Neural cell (in vitro differentiated cells): ENCODE data around the gene SSBP2. TPM values are rescaled to one million over a fixed set of nuclear protein-coding genes. Genes with fewer than 3 reads are reported as not detected.

ENCODE experiments used
- H2AFZ ChIP-seq: fragments of 200-600, 300-800 bp; sonication (generic), shearing (Covaris generic); 2 replicates; pipeline ENCODE4 v1.6.0; 2014; ENCODE audit warnings: low read depth, mild to moderate bottlenecking, antibody characterized with exemption, low read length, moderate library complexity
- H3F3A ChIP-seq: fragments of 200-600 bp; shearing (Covaris generic); 2 replicates; pipeline ENCODE4 v1.6.1; 2016; ENCODE audit warnings: mild to moderate bottlenecking, moderate library complexity, mixed read lengths, antibody characterized with exemption, low read length; ENCODE audit not compliant: insufficient read depth, poor library complexity, severe bottlenecking
- H3K27ac ChIP-seq: fragments of 200-600, 300-800 bp; sonication (generic), shearing (Covaris generic); 2 replicates; pipeline ENCODE4 v1.5.1; 2014; ENCODE audit warnings: mild to moderate bottlenecking, low read length, moderate library complexity
- H3K27me3 ChIP-seq: fragments of 300-800, 200-600 bp; sonication (generic), shearing (Covaris generic); 2 replicates; pipeline ENCODE4 v1.6.0; 2014; ENCODE audit warnings: mild to moderate bottlenecking, low read depth, low read length, moderate library complexity; ENCODE audit not compliant: insufficient read depth
- H3K36me3 ChIP-seq: fragments of 300-800, 200-600 bp; sonication (generic), shearing (Covaris generic); 2 replicates; pipeline ENCODE4 v1.5.1; 2014; ENCODE audit warnings: mild to moderate bottlenecking, antibody characterized with exemption, low read length, moderate library complexity; ENCODE audit not compliant: insufficient read depth
- H3K4me2 ChIP-seq: fragments of 300-800, 200-600 bp; sonication (generic), shearing (Covaris generic); 2 replicates; pipeline ENCODE4 v1.6.0; 2014; ENCODE audit warnings: mild to moderate bottlenecking, low read length
- H3K4me3 ChIP-seq: fragments of 300-800, 200-600 bp; sonication (generic), shearing (Covaris generic); 2 replicates; pipeline ENCODE4 v1.5.1; 2014; ENCODE audit warnings: mild to moderate bottlenecking, low read length, moderate library complexity
- H3K79me2 ChIP-seq: fragments of 200-600 bp; shearing (Covaris generic); replicated peaks from 2 replicates; pipeline ENCODE4 v1.6.0; 2014; ENCODE audit warnings: mild to moderate bottlenecking, low read length, moderate library complexity; ENCODE audit not compliant: insufficient read depth
- H3K9ac ChIP-seq: fragments of 300-800, 200-600 bp; sonication (generic), shearing (Covaris generic); 2 replicates; pipeline ENCODE4 v1.6.1; 2016; ENCODE audit warnings: mild to moderate bottlenecking, low read length, mixed read lengths
- H3K9me2 ChIP-seq: fragments of 200-600 bp; shearing (Covaris generic); 2 replicates; pipeline ENCODE4 v1.6.1; 2016; ENCODE audit warnings: mild to moderate bottlenecking, low read length, mixed read lengths; ENCODE audit not compliant: insufficient read depth
- H3K9me3 ChIP-seq: fragments of 200-600, 300-800 bp; sonication (generic), shearing (Covaris generic); 2 replicates; pipeline ENCODE4 v1.6.1; 2016; ENCODE audit warnings: mild to moderate bottlenecking, mixed run types, low read length, moderate library complexity, mixed read lengths
- H4K20me1 ChIP-seq: fragments of 200-600 bp; shearing (Covaris generic); 2 replicates; pipeline ENCODE4 v1.6.1; 2016; ENCODE audit warnings: mild to moderate bottlenecking, mixed run types; ENCODE audit not compliant: insufficient read depth
- EP300 ChIP-seq: fragments of 450-650 bp; conservative IDR thresholded peaks from 2 replicates; pipeline ENCODE4 v1.6.1; 2014; ENCODE audit warnings: antibody characterized with exemption, mild to moderate bottlenecking, moderate library complexity; ENCODE audit not compliant: poor library complexity, severe bottlenecking
- EZH2 ChIP-seq: fragments of 200-600, 300-800 bp; shearing (Covaris generic), sonication (generic); IDR thresholded peaks from 2 replicates; pipeline ENCODE4 v1.6.1; 2014; ENCODE audit warnings: antibody characterized with exemption, low read length, borderline replicate concordance, mild to moderate bottlenecking; ENCODE audit not compliant: insufficient read depth, poor library complexity, severe bottlenecking
- MXI1 ChIP-seq: fragments of 450-650 bp; conservative IDR thresholded peaks from 2 replicates; pipeline ENCODE4 v1.6.1; 2014; ENCODE audit warnings: antibody characterized with exemption, mild to moderate bottlenecking; ENCODE audit not compliant: poor library complexity, severe bottlenecking
- POLR2AphosphoS5 ChIP-seq: IDR thresholded peaks from 2 replicates; pipeline ENCODE4 v1.6.1; 2012
- RAD21 ChIP-seq: fragments of 450-650 bp; conservative IDR thresholded peaks from 2 replicates; pipeline ENCODE4 v1.6.1; 2014; ENCODE audit warnings: antibody characterized with exemption, mild to moderate bottlenecking, moderate library complexity
- SMC3 ChIP-seq: fragments of 450-650 bp; conservative IDR thresholded peaks from 2 replicates; pipeline ENCODE4 v1.6.1; 2014; ENCODE audit warnings: antibody characterized with exemption, mild to moderate bottlenecking, moderate library complexity; ENCODE audit not compliant: poor library complexity
- TAF1 ChIP-seq: IDR thresholded peaks from 2 replicates; pipeline ENCODE4 v1.6.1; 2012; ENCODE audit warnings: low read depth
- polyA plus RNA-seq: library from polyadenylated mRNA; depleted of rRNA; stranded (reverse); fragments of >200 nt; gene quantifications from 2 replicates; pipeline ENCODE4 v1.2.3, GENCODE V29; 2014
- TF ChIP-seq, protein P1 (sequence below): fragments of 450-650 bp; IDR thresholded peaks from 2 replicates; pipeline ENCODE4 v1.5.1; 2014; ENCODE audit warnings: antibody characterized with exemption, mild to moderate bottlenecking, moderate library complexity; ENCODE audit not compliant: poor library complexity, severe bottlenecking
- TF ChIP-seq, protein P2 (sequence below): IDR thresholded peaks from 2 replicates; pipeline ENCODE4 v1.6.1; 2012; ENCODE audit warnings: borderline replicate concordance

The SSBP2 gene
- polyA plus RNA-seq, 1 donor from 2014 or later: 128 TPM

DNA sequence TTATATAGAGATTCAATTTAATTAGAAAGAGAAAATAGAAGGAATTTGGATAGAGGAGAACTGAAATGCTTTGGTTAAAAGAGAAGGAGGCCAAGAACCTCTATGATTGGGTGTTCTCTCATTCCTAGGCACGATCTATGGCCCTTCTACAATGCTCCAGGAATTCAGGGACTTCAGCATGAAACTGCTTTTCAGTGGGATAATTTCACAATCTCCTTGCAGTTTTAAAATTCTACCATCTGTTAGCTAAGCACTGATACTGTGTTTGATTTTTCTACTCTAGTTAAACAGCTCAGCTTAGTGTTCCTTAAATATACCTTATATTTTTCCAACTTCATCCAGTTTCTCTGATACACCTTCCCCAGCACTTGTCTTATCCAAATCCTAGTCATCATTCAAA lies 141.9 kb downstream of the SSBP2 start:
- no peaks in the 10 kb centered on the region for H4K20me1 ChIP-seq
- H3K9ac ChIP-seq: no peak overlapping the region
- no peak overlapping the region for H2AFZ ChIP-seq
- H3K9me3 ChIP-seq: no peaks in the 10 kb centered on the region
- H3K36me3 ChIP-seq: no peaks in the 10 kb centered on the region
- no peak overlapping the region for H3K4me3 ChIP-seq
- no peaks in the 10 kb centered on the region for H3K27me3 ChIP-seq
- TF ChIP-seq, protein P1, sequence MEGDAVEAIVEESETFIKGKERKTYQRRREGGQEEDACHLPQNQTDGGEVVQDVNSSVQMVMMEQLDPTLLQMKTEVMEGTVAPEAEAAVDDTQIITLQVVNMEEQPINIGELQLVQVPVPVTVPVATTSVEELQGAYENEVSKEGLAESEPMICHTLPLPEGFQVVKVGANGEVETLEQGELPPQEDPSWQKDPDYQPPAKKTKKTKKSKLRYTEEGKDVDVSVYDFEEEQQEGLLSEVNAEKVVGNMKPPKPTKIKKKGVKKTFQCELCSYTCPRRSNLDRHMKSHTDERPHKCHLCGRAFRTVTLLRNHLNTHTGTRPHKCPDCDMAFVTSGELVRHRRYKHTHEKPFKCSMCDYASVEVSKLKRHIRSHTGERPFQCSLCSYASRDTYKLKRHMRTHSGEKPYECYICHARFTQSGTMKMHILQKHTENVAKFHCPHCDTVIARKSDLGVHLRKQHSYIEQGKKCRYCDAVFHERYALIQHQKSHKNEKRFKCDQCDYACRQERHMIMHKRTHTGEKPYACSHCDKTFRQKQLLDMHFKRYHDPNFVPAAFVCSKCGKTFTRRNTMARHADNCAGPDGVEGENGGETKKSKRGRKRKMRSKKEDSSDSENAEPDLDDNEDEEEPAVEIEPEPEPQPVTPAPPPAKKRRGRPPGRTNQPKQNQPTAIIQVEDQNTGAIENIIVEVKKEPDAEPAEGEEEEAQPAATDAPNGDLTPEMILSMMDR: no peak
- TF ChIP-seq MXI1: no peak
- no peak for TF ChIP-seq EZH2
- no peak for TF ChIP-seq RAD21
- TF ChIP-seq, protein P2, sequence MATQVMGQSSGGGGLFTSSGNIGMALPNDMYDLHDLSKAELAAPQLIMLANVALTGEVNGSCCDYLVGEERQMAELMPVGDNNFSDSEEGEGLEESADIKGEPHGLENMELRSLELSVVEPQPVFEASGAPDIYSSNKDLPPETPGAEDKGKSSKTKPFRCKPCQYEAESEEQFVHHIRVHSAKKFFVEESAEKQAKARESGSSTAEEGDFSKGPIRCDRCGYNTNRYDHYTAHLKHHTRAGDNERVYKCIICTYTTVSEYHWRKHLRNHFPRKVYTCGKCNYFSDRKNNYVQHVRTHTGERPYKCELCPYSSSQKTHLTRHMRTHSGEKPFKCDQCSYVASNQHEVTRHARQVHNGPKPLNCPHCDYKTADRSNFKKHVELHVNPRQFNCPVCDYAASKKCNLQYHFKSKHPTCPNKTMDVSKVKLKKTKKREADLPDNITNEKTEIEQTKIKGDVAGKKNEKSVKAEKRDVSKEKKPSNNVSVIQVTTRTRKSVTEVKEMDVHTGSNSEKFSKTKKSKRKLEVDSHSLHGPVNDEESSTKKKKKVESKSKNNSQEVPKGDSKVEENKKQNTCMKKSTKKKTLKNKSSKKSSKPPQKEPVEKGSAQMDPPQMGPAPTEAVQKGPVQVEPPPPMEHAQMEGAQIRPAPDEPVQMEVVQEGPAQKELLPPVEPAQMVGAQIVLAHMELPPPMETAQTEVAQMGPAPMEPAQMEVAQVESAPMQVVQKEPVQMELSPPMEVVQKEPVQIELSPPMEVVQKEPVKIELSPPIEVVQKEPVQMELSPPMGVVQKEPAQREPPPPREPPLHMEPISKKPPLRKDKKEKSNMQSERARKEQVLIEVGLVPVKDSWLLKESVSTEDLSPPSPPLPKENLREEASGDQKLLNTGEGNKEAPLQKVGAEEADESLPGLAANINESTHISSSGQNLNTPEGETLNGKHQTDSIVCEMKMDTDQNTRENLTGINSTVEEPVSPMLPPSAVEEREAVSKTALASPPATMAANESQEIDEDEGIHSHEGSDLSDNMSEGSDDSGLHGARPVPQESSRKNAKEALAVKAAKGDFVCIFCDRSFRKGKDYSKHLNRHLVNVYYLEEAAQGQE: no peak
- TF ChIP-seq TAF1: no peak
- TF ChIP-seq EP300: no peak
- TF ChIP-seq POLR2AphosphoS5: no peak
- TF ChIP-seq SMC3: no peak
- H3F3A ChIP-seq: no peaks in the 10 kb centered on the region
- H3K9me2 ChIP-seq: no peaks in the 10 kb centered on the region
- H3K4me2 ChIP-seq: no peak overlapping the region
- H3K27ac ChIP-seq: no peak overlapping the region
- H3K79me2 ChIP-seq: no peaks in the 10 kb centered on the region

DNA sequence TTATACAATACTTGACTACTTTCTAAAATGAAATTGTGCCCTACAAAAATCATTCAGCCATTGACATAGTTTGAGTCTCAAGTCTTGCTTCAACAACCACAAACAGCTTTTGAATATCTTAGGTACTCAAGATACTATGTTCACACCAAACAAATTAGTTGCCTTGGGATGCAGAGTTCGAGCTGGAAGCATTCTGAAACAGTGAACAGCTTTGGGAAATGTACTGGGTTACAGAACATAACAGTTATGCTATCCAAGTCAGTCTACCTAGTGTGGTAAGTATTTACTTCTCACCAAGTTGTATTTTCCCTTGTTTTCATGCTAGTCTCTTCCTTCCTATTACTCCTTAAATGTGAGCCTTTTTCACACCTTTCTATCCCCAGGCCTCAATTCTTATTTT lies 143.2 kb downstream of the SSBP2 start:
- Histone ChIP-seq H3K9ac (no peak overlapping the region), H3K27ac (no peak overlapping the region), H4K20me1 (no peaks in the 10 kb centered on the region), H3K4me2 (no peak overlapping the region), H3K4me3 (no peak overlapping the region), H3K79me2 (no peaks in the 10 kb centered on the region), H3K9me3 (no peaks in the 10 kb centered on the region), H3K9me2 (no peaks in the 10 kb centered on the region), H3F3A (no peaks in the 10 kb centered on the region), H2AFZ (no peak overlapping the region), H3K27me3 (no peaks in the 10 kb centered on the region), H3K36me3 (peaks cover 8% of the 10 kb centered on the region)
- TF ChIP-seq EP300: no peak
- TF ChIP-seq EZH2: no peak
- TF ChIP-seq, protein P2: no peak
